Measurements from ENCODE around the gene TMA7.
A peak's percentile ranks its signal among the peaks of the same experiment; 100 is the strongest.
"Not testable (repeated sequence)": the region's sequence is repeated elsewhere in the genome, so short reads cannot be mapped to it uniquely, and the experiment has no call there.

TMA7 gene

DNA sequence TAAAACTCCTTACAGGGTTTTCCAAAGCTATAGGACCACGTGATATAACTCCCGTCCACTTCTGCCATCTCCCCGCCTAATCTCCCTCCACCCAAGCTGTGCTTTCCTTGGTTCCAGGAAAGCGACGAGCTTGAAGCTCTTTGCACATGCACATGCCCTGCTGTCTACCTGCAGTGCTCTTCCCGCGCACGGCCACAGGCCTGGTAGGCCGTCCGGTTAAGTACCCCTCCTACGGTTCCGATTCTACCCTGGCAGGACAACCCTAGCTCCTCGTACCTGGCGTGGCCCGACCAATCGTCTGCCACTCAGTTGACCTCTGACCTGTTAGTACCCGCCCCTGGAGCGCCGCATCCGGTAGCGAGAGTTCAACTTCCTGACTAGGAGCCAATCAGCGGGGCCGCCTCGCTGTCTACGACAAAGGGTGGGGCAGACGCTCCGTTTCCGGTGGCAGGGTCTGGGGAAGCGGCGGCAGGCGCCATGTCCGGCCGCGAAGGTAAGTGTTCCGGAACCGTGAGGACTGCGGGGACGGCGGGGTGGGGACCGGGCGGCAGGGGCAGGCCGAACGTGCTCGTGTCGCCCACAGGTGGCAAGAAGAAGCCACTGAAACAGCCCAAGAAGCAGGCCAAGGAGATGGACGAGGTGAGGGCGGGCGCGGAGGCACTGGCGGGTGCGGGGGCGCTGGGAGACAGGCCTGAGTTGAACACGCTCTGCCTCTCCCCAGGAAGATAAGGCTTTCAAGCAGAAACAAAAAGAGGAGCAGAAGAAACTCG lies at the start of gene TMA7, which contains the start of gene CCDC51:
Gene TMA7, plus strand, starts transcription at position 438 of the 770 bp plus-strand sequence. Its CDS starts 40 bp downstream, at position 478.
Gene CCDC51, minus strand, starts transcription at position 300 of the 770 bp plus-strand sequence. CDS start 4,991 bp downstream, outside the sequence.
- peak within 1 kb of the TSS; percentile 95 for H3K4me3 Mint-ChIP-seq
- no peaks in the 10 kb centered on the region for H3K27me3 Mint-ChIP-seq
- H3K27ac Mint-ChIP-seq = peak within 1 kb of the TSS; percentile 81
- H3K36me3 Mint-ChIP-seq = peaks cover 4% of the 10 kb centered on the region
- peaks cover 32% of the 10 kb centered on the region for H3K4me1 Mint-ChIP-seq
- no peaks in the 10 kb centered on the region for H3K9me3 Mint-ChIP-seq

DNA sequence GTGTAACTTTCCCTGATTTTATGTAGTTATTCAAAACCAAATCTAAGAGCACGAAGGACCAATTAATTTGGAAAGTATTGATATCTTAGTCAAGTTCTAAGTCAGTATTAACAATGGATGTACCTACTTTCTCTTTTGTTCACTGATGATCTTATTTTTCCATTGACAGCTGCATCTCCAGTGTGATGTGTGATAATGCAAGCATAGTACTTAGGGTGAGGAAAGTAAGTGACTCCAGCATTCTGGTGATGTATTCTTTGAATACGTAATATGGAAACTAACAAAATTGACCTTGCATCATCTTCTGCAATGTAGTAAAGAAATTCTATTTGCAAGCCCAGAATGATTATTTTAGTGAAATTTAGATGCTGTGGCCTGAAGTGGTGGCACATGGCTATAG lies 45.7 kb upstream of the TMA7 start:
- Mint-ChIP-seq H3K4me3 (no peak overlapping the region), H3K4me1 (no peaks in the 10 kb centered on the region), H3K36me3 (no peaks in the 10 kb centered on the region), H3K27me3 (peaks cover 9% of the 10 kb centered on the region), H3K9me3 (no peaks in the 10 kb centered on the region), H3K27ac (peak overlapping the region; percentile 56)

DNA sequence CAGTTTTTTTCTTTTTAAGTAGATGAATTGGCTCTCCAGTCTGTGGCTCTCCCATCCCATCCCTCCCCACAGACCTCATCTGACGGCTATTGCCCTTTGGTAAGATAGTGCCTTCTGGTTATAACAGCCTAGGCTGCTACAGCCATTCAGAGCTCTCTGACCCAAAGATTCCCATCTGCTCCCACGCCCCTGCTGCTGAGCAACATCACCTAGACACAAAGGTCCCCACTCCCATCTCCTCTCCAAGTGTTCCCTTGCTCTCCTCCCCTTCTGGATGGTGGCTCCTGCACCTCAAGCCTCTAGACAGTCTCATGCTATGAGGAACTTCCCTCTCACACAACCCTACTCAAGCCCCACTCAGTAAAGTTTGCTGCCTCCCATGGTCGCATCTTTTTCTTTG lies 44.3 kb upstream of the TMA7 start:
- Mint-ChIP-seq H3K4me1 (no peaks in the 10 kb centered on the region), H3K4me3 (no peak overlapping the region), H3K9me3 (no peaks in the 10 kb centered on the region), H3K36me3 (no peaks in the 10 kb centered on the region), H3K27ac (peak overlapping the region; percentile 31), H3K27me3 (peaks cover 8% of the 10 kb centered on the region)

DNA sequence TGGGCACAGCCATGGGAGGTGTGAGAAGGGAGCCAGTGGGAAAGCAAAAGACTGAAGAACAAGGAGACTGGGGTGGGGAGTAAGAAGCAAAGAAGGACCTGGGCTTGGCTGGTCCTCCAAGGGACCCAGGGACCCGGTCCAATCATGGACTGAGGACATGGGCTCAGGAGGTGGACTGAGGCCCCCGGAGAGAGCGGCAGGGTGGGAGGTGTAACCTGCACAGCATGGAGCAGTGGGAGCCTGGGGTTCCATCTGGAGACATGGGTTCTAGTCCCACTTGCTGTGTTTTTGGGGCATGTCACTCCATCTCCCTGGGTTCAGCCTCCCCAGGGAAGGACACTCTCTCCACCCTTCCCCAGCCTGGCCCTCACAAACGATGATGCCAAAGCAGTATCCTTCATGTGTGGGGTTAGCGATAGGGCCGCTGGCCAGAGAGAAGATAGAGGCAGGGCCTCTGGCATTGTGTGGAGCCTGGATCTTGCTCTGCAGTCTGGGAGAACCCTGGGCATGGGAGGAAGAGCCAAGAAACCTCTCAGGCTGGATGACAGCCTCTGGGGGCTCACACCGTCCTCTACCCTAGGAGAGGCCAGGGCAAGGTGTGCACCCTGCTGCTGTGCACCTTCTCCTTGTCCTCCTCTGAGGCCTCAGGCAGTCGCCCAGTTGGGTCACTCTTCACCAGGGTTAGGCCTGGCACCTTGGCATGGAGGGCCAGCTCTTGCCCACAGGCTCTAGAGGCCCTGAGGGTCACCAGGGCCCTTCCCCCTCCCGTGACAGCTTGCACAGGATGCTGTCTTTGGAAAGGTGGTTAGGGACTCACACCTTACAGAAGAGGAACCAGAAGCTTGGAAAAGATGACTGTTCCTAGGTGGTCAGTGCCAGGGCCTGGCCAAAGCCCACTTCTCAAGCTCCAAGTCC lies 42.0 kb upstream of the TMA7 start:
- Mint-ChIP-seq H3K36me3 (no peaks in the 10 kb centered on the region), H3K9me3 (no peaks in the 10 kb centered on the region), H3K27ac (no peak overlapping the region), H3K4me3 (no peak overlapping the region), H3K4me1 (peaks cover 3% of the 10 kb centered on the region), H3K27me3 (no peaks in the 10 kb centered on the region)

DNA sequence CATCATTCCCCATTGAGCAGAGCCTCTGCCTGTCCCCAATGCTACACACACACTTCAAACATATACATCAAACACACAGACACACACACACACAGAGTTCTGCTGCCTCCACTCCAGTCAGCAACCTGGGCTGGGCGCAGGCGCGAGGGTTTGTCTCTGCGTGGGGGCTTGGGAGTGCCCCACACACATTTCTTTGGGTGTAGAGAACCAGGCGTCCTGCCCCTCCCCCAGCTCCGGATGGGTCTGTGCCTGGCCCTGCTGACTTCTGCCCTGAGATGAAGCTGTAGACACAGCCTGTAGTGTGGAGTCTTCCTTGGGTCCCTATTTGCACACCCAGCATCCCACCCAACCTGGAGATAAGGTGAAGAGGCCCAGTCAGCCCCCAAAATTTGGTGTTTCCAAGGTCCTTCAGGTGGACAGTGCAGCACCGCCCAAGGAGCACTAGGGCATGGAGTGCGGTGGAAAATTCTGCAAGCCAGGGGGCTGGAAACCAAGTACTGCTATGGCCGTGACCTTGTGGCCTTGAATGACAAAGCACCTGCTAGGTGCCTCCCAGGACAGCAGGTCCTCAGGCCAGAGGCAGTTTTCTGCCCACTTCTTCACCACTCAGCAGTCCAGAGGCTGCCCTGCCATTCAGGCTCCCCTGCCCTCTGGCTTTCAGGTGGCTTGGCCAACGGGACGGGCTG lies 41.2 kb upstream of the TMA7 start:
- Mint-ChIP-seq H3K9me3 (no peaks in the 10 kb centered on the region), H3K4me1 (peaks cover 3% of the 10 kb centered on the region), H3K27me3 (no peaks in the 10 kb centered on the region), H3K4me3 (no peak overlapping the region), H3K27ac (no peak overlapping the region), H3K36me3 (no peaks in the 10 kb centered on the region)

DNA sequence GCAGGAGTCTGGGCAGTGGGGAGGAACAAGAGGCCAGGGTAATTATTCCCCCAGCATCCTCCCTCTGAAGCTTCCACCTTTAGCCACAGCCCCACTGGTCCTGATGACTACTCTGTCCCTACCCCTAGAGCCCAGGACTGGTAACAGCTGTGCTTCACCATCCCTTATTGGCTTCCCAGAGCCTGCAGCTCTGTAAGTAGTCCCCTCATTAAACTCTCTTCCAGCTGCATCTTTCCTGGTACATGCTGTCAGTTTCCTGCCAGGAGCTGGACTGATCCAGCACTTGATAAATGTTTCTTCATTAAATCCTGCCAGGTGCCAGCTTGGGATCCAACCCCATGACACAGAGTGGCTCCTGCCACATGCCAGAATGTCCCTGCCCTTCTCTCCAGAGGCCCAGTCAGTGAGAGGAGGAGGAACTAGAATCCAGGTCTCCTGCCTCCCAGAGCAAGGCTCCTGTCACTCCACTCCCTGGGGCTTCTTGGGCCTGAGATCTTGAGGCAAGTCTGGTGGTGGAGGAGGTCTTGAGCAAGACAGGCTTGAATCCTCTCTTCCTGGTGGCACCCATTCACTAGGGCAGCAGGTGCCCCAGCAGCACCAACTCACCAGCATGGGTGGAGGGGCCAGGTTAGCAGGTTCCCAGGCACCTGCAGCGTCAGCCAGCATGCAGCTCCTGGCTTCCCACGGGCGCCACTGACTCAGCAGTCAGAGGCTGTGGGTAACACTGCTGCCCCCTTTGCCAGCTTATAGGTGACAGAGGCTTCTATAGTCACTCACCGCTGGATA lies 40.5 kb upstream of the TMA7 start:
- Mint-ChIP-seq H3K27ac (no peak overlapping the region), H3K9me3 (no peaks in the 10 kb centered on the region), H3K36me3 (no peaks in the 10 kb centered on the region), H3K27me3 (no peaks in the 10 kb centered on the region), H3K4me1 (peaks cover 3% of the 10 kb centered on the region), H3K4me3 (no peak overlapping the region)

DNA sequence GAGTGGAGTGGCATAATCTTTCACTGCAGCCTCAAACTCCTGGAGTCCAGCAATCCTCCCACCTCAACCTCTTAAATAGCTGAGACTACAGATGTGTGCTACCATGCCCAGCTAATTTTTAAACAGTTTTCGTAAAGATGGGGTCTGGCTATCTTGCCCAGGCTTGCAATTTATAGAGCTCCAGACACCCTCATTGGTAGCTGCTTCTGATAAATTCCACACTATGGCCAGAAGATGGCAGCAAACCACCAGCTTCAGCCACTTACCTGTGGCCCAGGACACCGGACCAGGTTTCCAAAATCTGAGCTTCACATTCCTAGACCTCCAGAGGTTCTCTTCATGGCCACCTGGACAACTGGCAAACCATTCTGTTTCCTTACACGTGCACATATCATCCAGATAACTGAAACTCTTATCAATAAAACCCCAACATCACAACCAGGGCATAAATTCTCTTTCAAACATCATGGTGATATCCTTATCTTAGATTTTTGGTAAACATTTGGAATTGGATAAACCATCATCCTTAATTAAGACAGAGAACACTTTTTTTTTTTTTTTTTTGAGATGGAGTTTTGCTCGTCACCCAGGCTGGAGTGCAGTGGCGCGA lies 39.1 kb upstream of the TMA7 start:
- Mint-ChIP-seq H3K4me3 (no peak overlapping the region), H3K36me3 (no peaks in the 10 kb centered on the region), H3K27ac (peak overlapping the region; percentile 41), H3K4me1 (peaks cover 3% of the 10 kb centered on the region), H3K27me3 (no peaks in the 10 kb centered on the region), H3K9me3 (no peaks in the 10 kb centered on the region)

DNA sequence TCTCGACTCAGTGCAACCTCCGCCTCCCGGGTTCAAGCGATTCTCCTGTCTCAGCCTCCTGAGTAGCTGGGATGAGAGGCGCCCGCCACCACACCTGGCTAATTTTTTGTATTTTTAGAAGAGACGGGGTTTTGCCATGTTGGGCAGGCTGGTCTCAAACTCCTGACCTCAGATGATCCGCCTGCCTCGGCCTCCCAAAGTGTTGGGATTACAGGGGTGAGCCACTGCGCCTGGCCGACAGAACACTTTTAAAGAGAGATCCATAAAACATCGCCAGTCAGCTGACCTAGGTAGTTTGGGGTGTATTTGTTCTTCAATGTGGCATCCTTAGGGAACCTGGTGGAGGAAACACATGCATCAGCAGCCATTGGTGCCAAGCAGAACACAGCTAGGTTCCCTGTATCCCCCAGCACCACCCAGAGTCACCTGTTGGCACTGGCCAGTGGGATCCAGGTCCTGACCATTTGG lies 38.6 kb upstream of the TMA7 start:
- H3K27me3 Mint-ChIP-seq, H3K27ac Mint-ChIP-seq, H3K36me3 Mint-ChIP-seq, H3K4me1 Mint-ChIP-seq, H3K9me3 Mint-ChIP-seq, H3K4me3 Mint-ChIP-seq: not testable (repeated sequence)

DNA sequence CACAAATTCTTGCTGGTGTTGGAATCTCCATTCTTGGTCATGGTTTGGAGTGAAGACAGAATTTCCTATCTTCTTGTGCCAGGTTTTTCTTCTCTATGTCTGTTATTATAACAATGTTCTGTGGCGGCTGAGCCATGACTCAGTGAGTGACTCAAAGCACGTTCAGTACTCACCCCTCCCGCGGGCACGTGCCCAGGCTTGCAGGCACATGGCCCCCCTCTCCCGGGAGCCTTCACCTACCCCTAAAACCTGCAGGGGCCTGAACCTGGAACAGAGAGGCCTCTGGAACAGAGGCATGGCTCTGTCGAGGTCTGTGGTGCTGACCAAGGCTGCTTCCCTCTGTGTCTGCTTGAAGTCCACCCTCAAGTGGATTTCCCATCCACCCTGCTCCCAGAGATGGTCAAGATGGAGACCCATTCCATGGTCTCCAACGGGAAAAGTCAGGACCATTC lies 37.8 kb upstream of the TMA7 start:
- Mint-ChIP-seq H3K36me3 (no peaks in the 10 kb centered on the region), H3K27me3 (no peaks in the 10 kb centered on the region), H3K4me1 (peaks cover 3% of the 10 kb centered on the region), H3K4me3 (no peak overlapping the region), H3K27ac (no peak overlapping the region), H3K9me3 (no peaks in the 10 kb centered on the region)

DNA sequence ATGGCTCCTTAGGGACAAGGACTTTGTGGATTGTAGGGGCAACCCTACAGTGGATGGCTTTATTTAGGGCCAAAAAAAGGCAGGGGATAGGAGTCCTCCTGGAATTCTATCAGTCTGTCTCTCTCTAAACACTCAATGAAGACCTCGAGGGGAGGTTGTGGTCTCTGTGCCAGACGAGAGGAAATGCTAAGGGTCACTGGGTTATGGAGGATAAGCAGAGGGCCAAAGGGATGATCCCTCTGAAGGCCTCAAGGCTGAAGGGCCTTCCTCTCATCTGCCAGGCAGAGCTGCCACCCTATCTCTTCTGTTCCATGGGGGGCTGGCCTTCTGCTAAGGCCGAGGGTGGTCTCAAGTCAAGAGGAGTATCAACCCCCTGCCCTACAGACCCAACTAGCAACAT lies 37.1 kb upstream of the TMA7 start:
- Mint-ChIP-seq H3K4me1 (peaks cover 3% of the 10 kb centered on the region), H3K27ac (no peak overlapping the region)

DNA sequence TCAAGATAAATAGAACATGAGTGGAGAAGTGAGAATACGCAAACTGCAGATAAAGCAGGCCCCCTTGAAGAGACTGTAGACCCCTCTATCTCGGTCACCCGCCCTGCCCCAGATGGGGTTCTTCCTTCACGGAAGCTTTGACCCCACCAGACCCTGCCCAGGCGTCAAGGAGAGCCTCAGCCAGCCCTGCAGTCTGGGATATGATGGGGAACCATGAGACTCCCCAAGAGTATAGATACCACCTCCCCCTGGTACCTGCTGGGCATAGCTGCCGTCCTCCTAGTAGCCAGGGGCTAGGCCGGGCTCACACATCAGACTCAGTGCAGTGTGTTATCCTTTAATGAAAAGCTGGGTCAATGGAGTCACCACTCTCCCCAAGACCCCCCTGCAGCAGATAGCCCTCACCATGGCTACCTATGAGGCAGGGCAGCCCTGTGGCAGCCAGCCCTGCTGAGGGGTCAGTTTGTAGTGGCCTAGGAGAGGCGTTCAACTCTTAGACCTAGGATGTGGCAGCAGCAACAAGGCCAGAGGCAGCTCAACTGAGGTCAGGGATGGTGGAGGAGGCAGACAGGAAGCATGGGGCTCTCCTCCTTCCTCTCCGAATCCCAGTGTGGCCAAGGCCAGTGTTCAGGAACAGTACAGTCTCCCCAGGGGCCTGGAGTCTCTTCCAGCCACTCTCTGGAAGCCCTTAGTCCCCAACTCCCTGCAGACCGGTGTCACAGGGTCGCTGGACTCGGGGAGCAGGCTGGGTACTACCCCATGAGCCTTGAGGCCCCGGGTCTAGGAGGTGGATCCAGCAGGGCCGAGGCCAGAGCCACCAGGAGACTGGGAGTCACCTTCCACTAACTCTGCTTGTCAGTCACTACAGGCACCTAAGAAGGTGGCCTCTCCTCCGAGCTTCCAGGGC lies 36.3 kb upstream of the TMA7 start:
- no peak overlapping the region for H3K4me3 Mint-ChIP-seq
- H3K27ac Mint-ChIP-seq = no peak overlapping the region
- no peaks in the 10 kb centered on the region for H3K27me3 Mint-ChIP-seq
- no peaks in the 10 kb centered on the region for H3K9me3 Mint-ChIP-seq
- peaks cover 3% of the 10 kb centered on the region for H3K4me1 Mint-ChIP-seq
- no peaks in the 10 kb centered on the region for H3K36me3 Mint-ChIP-seq

More for the DNA sequence above, 37.1 kb upstream of the TMA7 start:
- Mint-ChIP-seq H3K9me3 (no peaks in the 10 kb centered on the region), H3K4me3 (no peak overlapping the region), H3K27me3 (no peaks in the 10 kb centered on the region), H3K36me3 (no peaks in the 10 kb centered on the region)

DNA sequence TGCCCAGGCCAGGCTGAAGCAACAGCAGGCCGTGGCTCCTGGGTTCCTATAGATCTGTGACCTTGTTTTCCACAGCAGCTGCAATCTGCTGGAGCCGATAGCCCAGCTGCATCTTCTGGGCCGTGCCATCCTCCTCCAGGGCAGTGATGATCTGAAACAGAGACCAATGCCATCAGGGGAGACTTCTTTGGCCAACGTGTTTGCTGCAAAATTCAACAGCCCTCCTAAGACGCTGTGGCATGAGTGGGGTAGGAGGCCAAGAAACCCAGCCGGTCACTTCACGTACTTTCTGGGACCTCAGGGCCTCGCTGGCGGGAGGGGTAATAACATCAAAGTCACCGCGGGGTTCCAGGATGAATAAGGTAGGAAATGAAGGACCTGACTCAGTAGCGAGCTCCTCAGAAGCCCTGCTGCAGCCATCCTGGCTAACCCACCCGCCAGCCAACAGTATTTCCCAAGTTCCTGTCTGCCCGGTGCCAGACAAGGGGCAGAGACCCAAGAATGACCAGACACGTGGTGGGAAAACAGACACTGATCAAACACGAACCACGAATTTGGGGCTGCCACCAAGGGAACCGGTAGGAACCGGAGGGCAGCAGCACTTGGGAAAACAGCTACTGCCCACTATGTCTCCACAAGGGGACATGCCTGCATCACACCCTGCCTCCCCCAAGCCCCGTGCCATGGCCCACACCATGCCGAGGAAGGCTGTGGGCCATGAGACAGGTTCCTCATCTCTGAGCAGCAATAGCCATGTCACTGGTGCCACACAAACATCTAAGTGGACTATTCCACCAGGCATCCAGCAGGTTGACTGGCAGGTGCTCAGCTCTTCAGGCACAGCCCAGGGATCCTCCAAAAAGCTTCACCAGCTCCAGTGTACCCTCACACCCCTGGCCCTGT lies 35.4 kb upstream of the TMA7 start:
- Mint-ChIP-seq H3K4me3 (no peak overlapping the region), H3K27ac (no peak overlapping the region), H3K4me1 (peaks cover 3% of the 10 kb centered on the region), H3K27me3 (no peaks in the 10 kb centered on the region), H3K36me3 (no peaks in the 10 kb centered on the region), H3K9me3 (no peaks in the 10 kb centered on the region)

DNA sequence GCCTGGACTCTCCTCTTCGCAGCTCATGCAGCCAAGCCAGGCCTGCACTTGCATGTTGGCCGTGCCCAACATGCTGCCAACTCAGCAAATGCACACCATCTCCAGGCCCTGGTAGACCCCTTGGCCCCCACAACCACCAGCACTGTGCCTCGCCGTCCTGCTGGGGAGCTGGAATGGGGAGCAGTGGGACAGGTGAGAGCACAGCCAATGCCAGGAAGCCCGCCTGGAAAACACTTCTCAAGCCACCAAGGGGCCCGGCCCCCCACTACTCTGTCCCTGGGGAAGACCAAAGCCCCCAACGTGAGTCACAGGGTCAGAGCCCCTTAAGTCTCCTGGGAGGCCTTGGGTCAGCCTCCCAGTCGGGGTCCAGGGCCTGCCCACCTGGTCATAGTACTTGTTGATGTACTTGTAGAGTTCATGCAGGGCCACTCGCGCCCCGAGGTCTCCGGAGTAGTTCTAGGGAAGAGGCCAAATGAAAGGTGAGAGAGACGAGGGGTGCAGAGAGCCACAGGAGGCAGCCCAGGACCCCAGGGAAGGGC lies 34.6 kb upstream of the TMA7 start:
- Mint-ChIP-seq H3K27me3 (no peaks in the 10 kb centered on the region), H3K4me1 (peaks cover 3% of the 10 kb centered on the region), H3K9me3 (no peaks in the 10 kb centered on the region), H3K36me3 (no peaks in the 10 kb centered on the region), H3K4me3 (no peak overlapping the region), H3K27ac (no peak overlapping the region)

Measured in activated naive CD4-positive, alpha-beta T cell treated with anti-CD3 and anti-CD28 coated beads, Interleukin-2, amount 50 U/mL, for 24 hours (primary cell).